GM23338 (cell line): Measurements from ENCODE around the gene DSC2. TPM values are rescaled to one million over a fixed set of nuclear protein-coding genes. Genes with fewer than 3 reads are reported as not detected.

Source experiments
- ATAC-seq: fragments of 200-7000 bp; cut with Tn5 transposase; 3 replicates; pipeline ENCODE4 v1.9.1; 2020
- DNase-seq: peaks from one replicate; pipeline ENCODE4 v3.0.0-alpha.2; 2015; ENCODE audit warnings: low spot score
- H2AFZ ChIP-seq: fragments of 200-600 bp; sonication (generic); 2 replicates; pipeline ENCODE4 v1.8.0; 2016; ENCODE audit warnings: antibody characterized with exemption, mild to moderate bottlenecking, moderate library complexity
- H3F3A ChIP-seq: fragments of 200-600 bp; sonication (generic); replicated peaks from 2 replicates; pipeline ENCODE4 v1.8.0; 2017; ENCODE audit warnings: antibody characterized with exemption, mixed run types, low read depth
- H3K27ac ChIP-seq: fragments of 200-600 bp; sonication (generic); 2 replicates; pipeline ENCODE4 v1.6.1; 2016; ENCODE audit warnings: low read depth
- H3K27me3 ChIP-seq: fragments of 200-600 bp; sonication (generic); 2 replicates; pipeline ENCODE4 v1.8.0; 2016; ENCODE audit warnings: mild to moderate bottlenecking, mixed run types, moderate library complexity; ENCODE audit not compliant: insufficient read depth
- H3K36me3 ChIP-seq: fragments of 200-600 bp; sonication (generic); 2 replicates; pipeline ENCODE4 v1.8.0; 2016; ENCODE audit warnings: mild to moderate bottlenecking; ENCODE audit not compliant: insufficient read depth
- H3K4me1 ChIP-seq: fragments of 200-600 bp; sonication (generic); 2 replicates; pipeline ENCODE4 v1.8.0; 2016; ENCODE audit warnings: mild to moderate bottlenecking, moderate library complexity; ENCODE audit not compliant: insufficient read depth
- H3K4me2 ChIP-seq: fragments of 200-600 bp; sonication (generic); 2 replicates; pipeline ENCODE4 v1.7.1; 2017; ENCODE audit warnings: mixed run types
- H3K4me3 ChIP-seq: fragments of 200-600 bp; sonication (generic); 2 replicates; pipeline ENCODE4 v1.6.1; 2016; ENCODE audit warnings: mixed run types
- H3K79me2 ChIP-seq: fragments of 200-600 bp; sonication (generic); replicated peaks from 2 replicates; pipeline ENCODE4 v1.8.0; 2017; ENCODE audit warnings: mild to moderate bottlenecking; ENCODE audit not compliant: insufficient read depth
- H3K9me2 ChIP-seq: fragments of 200-600 bp; sonication (generic); 2 replicates; pipeline ENCODE4 v1.8.0; 2017; ENCODE audit not compliant: insufficient read depth
- H4K20me1 ChIP-seq: fragments of 200-600 bp; sonication (generic); replicated peaks from 2 replicates; pipeline ENCODE4 v1.8.0; 2017; ENCODE audit warnings: mild to moderate bottlenecking; ENCODE audit not compliant: insufficient read depth
- H3K27ac Mint-ChIP-seq: 2 replicates; pipeline ENCODE4 v1.8.0; 2020; ENCODE audit warnings: inconsistent platforms, mild to moderate bottlenecking, moderate library complexity, mixed read lengths
- H3K27me3 Mint-ChIP-seq: 3 replicates; pipeline ENCODE4 v1.8.0; 2022; ENCODE audit warnings: low read depth, mild to moderate bottlenecking, moderate library complexity, mixed read lengths, inconsistent platforms; ENCODE audit not compliant: insufficient read depth, poor library complexity
- H3K36me3 Mint-ChIP-seq: 3 replicates; pipeline ENCODE4 v1.8.0; 2021; ENCODE audit warnings: low read depth, mild to moderate bottlenecking, inconsistent platforms, moderate library complexity, mixed read lengths
- H3K4me1 Mint-ChIP-seq: 3 replicates; pipeline ENCODE4 v1.8.0; 2020; ENCODE audit warnings: mild to moderate bottlenecking, inconsistent platforms, mixed read lengths
- H3K4me3 Mint-ChIP-seq: 3 replicates; pipeline ENCODE4 v1.8.0; 2021; ENCODE audit warnings: moderate library complexity, mild to moderate bottlenecking, inconsistent platforms, mixed read lengths
- H3K9me3 Mint-ChIP-seq: 3 replicates; pipeline ENCODE4 v1.8.0; 2020; ENCODE audit warnings: moderate library complexity, mild to moderate bottlenecking, inconsistent platforms, mixed read lengths
- CREB1 ChIP-seq: fragments of 250-450 bp; sonication (Bioruptor Pico); IDR thresholded peaks from 2 replicates; pipeline ENCODE4 v1.5.0; 2020; ENCODE audit warnings: low read depth, mild to moderate bottlenecking, moderate library complexity
- CTCF ChIP-seq, 2 experiments: fragments of 200-600 bp in 1 of 2; sonication (generic) in 1 of 2; conservative IDR thresholded peaks; 2 replicates each; pipeline versions ENCODE4 v1.5.1 to v1.6.1; 2016 to 2017; ENCODE audit warnings: antibody characterized with exemption in 2 of 2, low read depth in 2 of 2, mild to moderate bottlenecking in 2 of 2, moderate library complexity in 1 of 2
- EZH2 ChIP-seq: fragments of 200-600 bp; sonication (generic); IDR thresholded peaks from one replicate; pipeline ENCODE4 v1.8.0; 2017; ENCODE audit warnings: antibody characterized with exemption, mild to moderate bottlenecking, low read depth; ENCODE audit not compliant: unreplicated experiment
- EZH2phosphoT487 ChIP-seq: fragments of 200-600 bp; sonication (generic); IDR thresholded peaks from one replicate; pipeline ENCODE4 v1.8.1; 2018; ENCODE audit warnings: antibody characterized with exemption; ENCODE audit not compliant: unreplicated experiment
- JUNB ChIP-seq: IDR thresholded peaks from one replicate; pipeline ENCODE4 v1.6.1; 2016; ENCODE audit warnings: antibody characterized with exemption; ENCODE audit not compliant: unreplicated experiment
- NANOG ChIP-seq: IDR thresholded peaks from 2 replicates; pipeline ENCODE4 v1.6.1; 2016; ENCODE audit warnings: antibody characterized with exemption, borderline replicate concordance
- REST ChIP-seq: IDR thresholded peaks from one replicate; pipeline ENCODE4 v1.6.1; 2018; ENCODE audit warnings: antibody characterized with exemption; ENCODE audit not compliant: unreplicated experiment
- ZNF114 ChIP-seq: fragments of 250-450 bp; sonication (Bioruptor Pico); IDR thresholded peaks from 2 replicates; pipeline ENCODE4 v1.5.0; 2020; ENCODE audit warnings: mild to moderate bottlenecking, moderate library complexity
- ZNF331 ChIP-seq: fragments of 250-450 bp; sonication (Bioruptor Pico); IDR thresholded peaks from 2 replicates; pipeline ENCODE4 v1.5.0; 2020; ENCODE audit warnings: low read depth, mild to moderate bottlenecking, moderate library complexity
- ZNF462 ChIP-seq: fragments of 250-450 bp; sonication (Bioruptor Pico); IDR thresholded peaks from 2 replicates; pipeline ENCODE4 v1.5.0; 2020; ENCODE audit warnings: mild to moderate bottlenecking, moderate library complexity
- polyA plus RNA-seq: library from polyadenylated mRNA; unstranded; fragments of >200 nt; fragmentation: Nextera tagmentation; extraction: Ambion mirVana; gene quantifications from 2 replicates; pipeline ENCODE4 v1.2.1, GENCODE V29; 2016
- total RNA-seq: library from RNA; depleted of rRNA; stranded (reverse); fragments of >200 nt; shearing (Covaris generic); gene quantifications from 2 replicates; pipeline ENCODE4 v1.2.3, GENCODE V29; 2014

DSC2 gene
- total and polyA plus RNA-seq, 2 experiments from 2014 or later, result 10.5 to 20.4 TPM

- Histone ChIP-seq H3K4me1 (peaks cover 20% of the 10 kb centered on the region), H3K27me3 (peaks cover 6% of the 10 kb centered on the region; the same call in 1 of the 2 replicates), H3K36me3 (no peaks in the 10 kb centered on the region), H3K4me3 (no peak overlapping the region), H3F3A (no peaks in the 10 kb centered on the region), H4K20me1 (no peaks in the 10 kb centered on the region), H3K27ac (no peak overlapping the region), H2AFZ (no peak overlapping the region), H3K4me2 (no peak overlapping the region), H3K79me2 (peaks cover 61% of the 10 kb centered on the region), H3K9me2 (no peaks in the 10 kb centered on the region)
- H3K27me3 Mint-ChIP-seq, result peaks cover 4% of the 10 kb centered on the region
- no peak for ATAC-seq
- no peak overlapping the region; the same call in 2 of the 3 replicates for H3K4me3 Mint-ChIP-seq
- TF ChIP-seq CREB1 (CRISPR knock-in tag), result no peak
- no peak for TF ChIP-seq CTCF (conservative IDR thresholded peaks at IDR 0.05; ENCODE audit: low read depth in 2 of 2)
- no peak for TF ChIP-seq JUNB
- TF ChIP-seq EZH2, result no peak
- no peak for TF ChIP-seq ZNF462 (CRISPR knock-in tag)
- no peak for TF ChIP-seq EZH2phosphoT487
- no peak for TF ChIP-seq ZNF331 (CRISPR knock-in tag)
- TF ChIP-seq NANOG, result no peak
- TF ChIP-seq REST, result no peak
- no peak for TF ChIP-seq ZNF114 (CRISPR knock-in tag)
- H3K27ac Mint-ChIP-seq, result no peak overlapping the region
- DNase-seq, result no peak
- no peaks in the 10 kb centered on the region for H3K9me3 Mint-ChIP-seq
- H3K4me1 Mint-ChIP-seq, result peaks cover 35% of the 10 kb centered on the region
- no peaks in the 10 kb centered on the region for H3K36me3 Mint-ChIP-seq
These were observed 3.3 kb downstream of the DSC2 start for GRCh38 chr18:31098878-31099277.
